Measurements from ENCODE around the gene PKD1L1.
"Not testable (repeated sequence)": the region's sequence is repeated elsewhere in the genome, so short reads cannot be mapped to it uniquely, and the experiment has no call there.

PKD1L1 gene

DNA sequence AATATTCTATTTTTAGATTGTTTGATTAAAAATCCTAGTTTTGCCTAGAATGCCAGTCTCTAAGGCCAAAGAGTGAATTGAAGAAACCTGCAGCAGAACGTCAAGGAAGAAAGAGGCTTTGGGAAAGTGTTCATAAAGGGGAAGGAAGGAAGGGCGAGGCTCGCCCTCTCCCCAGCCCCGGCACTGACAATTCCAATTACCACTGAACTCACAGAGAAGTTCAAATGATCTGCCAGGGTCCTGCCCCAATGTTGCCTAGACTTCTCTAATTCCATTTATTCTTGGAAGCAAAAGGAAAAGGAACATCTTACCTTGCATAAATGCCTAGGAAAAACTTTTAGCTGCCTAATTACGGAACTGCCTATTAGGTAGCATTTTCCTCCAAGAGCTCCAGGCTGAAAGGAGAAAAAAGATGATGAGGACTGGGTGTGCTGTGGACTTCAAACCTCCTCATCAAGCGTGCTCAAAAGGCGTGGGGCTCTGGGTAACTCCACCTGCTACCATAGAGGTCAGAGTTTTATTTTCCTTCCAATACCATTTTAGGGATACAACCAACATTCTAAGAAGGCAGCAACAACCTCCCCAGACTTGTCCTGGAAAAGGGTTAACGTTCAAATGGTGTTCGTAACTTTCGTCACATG lies 134.5 kb downstream of the PKD1L1 start:
- FAIRE-seq, result no peak

- FAIRE-seq, result no peak
Measured at GRCh38 chr7:47812429-47813136, 135.7 kb downstream of the PKD1L1 start.

DNA sequence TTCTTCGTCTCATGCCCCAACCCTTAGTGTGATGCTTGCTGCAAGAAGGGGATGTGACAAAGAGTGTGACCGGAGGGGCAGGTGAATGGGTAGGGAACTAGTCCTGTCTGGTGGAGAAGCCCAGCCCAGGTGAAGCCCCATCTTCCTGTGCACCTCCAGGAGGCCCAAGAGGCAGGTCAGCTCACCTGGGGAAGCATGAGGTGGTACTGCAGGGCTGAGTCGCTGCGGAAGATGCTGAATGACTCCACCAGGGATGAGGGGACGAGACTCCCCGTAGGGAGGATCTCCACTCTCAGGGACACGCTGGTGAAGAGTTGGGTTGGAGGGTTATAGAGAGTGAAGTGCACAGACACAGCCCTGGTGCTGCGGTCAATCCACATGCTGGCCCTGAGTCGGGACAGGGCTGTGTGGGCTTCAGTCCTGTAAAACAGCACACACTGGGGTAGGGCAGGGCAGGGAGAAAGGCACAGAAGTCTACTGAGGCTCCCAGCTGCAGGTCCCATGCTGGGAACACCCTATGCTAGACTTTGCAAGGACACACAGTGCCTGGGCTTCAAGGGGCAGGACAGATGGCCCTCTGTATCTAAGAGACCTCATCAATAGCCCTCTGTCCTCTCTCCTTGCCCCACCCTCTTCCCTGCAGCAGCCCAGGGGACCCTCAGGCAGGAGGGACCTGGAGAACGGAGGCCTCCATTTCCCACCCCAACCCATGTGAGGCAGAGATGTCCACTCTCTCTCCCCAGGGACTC lies 136.5 kb downstream of the PKD1L1 start:
- FAIRE-seq, result no peak

- no peak for FAIRE-seq
Measured at GRCh38 chr7:47809387-47809786, 138.9 kb downstream of the PKD1L1 start.

DNA sequence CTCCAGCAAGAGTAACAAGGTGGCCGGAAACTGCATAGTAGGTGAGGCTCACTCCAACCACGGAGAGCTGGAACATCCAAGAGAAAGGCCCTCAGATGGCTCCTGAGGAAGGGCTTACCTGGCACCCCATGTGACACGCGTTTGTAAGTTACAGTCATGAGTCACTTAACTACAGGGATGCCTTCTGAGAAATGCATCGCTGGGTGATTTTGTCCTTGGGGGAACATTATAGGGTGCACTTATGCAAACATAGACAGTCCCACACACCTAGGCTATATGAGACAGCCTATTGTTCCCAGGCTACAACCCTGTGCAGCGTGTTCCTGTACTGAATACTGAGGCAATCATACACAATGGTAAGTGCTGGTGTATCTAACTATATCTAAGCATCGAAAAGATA lies 139.9 kb downstream of the PKD1L1 start:
- no peak for FAIRE-seq

DNA sequence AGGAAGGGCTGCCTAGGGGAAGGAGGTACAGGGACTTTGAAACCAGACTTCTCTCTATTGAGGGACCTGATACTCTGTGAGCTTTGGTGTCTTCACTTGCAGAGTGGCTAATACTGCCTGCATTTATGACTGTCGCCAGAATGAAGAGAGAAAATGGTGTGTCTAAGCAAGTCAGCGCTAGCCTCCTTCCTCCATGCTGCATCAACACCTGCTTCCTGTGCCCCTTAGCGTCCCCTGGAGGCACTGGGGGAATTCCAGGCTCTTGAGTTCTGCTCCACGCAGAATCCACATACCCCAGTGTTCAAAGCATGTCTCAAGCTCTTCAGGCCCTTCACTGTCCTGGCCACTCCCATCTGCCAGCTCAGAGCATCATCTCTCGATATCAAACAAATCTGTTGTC lies 140.5 kb downstream of the PKD1L1 start:
- FAIRE-seq, result no peak

GRCh38 chr7:47807126-47807525 lies 141.1 kb downstream of the PKD1L1 start:
- FAIRE-seq, result no peak

- no peak for FAIRE-seq
Measured at GRCh38 chr7:47806701-47807103, 141.6 kb downstream of the PKD1L1 start.

DNA sequence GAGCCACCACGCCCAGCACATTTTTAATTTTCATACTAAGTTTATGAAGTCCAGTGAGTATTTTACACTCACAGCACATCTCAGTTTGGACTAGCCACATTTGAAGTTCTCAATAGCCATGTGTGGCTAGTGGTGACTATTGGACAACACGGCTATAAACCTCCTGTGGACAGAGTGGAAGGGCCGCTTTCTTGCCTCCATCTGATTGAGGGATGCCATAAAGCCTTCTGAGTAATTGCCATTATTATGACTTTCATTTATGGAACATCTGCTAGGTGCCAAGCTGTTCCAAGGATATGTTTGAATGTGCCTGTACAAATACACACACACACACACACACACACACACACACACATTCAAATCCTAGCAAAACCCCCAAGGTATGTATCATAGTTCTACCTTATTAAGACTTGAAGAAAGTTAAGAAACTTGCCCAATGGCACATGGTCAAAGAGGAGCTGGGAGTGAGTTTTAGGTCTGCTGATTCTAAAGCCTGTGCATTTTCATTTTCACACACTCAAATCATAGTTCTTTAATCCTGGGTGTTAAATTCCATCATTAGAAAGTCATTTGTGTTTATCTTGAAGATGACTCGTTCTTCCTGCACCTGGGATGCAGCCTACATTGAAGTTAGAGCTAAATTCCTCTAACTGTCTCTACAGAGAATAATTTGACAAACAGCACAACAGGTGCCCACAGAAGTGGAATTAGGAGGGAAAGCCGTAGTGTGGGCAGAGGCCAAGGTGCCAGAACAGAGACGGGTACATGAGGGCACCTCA lies 143.3 kb downstream of the PKD1L1 start:
- FAIRE-seq, result no peak

DNA sequence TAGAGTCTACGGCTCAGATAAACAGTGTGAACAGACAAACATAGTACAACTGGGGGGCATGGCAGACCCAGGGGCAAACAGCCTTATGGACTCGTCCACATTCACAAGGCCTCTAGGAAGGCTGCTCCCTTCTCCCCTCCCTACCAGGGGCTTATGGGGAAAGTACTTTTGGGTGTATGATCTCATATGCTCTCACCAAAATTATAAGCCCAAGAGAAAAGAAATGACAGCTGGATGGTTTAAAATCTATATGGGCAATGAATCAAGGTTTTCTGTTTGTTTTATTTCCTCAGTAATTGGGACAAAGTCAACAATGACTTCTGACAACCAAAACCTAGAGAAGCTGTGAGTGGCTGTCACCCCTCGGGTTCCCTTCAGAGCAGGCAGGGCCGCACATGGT lies 144.4 kb downstream of the PKD1L1 start:
- no peak for FAIRE-seq

- no peak for FAIRE-seq
Measured at GRCh38 chr7:47803025-47803424, 145.2 kb downstream of the PKD1L1 start.

GRCh38 chr7:47801423-47801822 lies 146.8 kb downstream of the PKD1L1 start:
- FAIRE-seq, result no peak

- FAIRE-seq, result no peak
Measured at GRCh38 chr7:47799524-47799923, 148.7 kb downstream of the PKD1L1 start.

- no peak for FAIRE-seq
Measured at GRCh38 chr7:47796347-47796746, 151.9 kb downstream of the PKD1L1 start.

- FAIRE-seq, result no peak
Measured at GRCh38 chr7:47795631-47796030, 152.6 kb downstream of the PKD1L1 start.

DNA sequence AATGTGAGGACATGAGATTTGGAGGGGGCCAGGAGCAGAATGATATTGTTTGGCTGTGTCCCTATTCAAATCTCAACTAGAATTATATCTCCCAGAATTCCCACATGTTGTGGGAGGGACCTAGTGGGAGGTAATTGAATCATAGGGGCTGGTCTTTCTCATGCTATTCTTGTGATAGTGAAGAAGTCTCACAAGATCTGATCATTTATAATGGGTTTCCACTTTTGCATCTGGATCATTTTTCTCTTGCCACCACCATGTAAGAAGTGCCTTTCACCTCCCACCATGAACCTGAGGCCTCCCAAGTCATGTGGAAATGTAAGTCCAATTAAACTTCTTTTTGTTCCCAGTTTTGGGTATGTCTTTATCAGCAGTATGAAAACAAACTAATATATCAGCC lies 153.1 kb downstream of the PKD1L1 start:
- FAIRE-seq, result not testable (repeated sequence)

DNA sequence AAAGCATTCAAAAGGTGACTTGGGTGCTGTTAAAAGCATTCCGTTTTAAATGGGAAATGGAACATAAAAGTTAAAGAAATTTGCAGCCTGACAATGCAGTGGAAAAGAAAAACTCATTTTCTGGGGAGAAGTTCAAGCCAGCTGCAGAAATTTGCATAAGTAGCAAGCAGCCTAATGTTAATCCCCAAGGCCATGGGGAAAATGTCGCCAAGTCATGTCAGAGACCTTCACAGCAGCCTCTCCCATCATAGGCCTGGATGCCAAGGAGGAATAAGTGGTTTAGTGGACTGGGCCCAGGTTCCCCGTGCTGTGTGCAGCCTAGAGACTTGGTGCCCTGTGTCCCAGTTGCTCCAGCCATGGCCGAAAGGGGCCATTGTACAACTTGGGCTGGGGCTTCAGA lies 154.2 kb downstream of the PKD1L1 start:
- FAIRE-seq, result no peak

GRCh38 chr7:47793186-47793585 lies 155.1 kb downstream of the PKD1L1 start:
- not testable (repeated sequence) for FAIRE-seq

GRCh38 chr7:47792521-47793121 lies 155.6 kb downstream of the PKD1L1 start:
- FAIRE-seq, result no peak

- no peak for FAIRE-seq
Measured at GRCh38 chr7:47791682-47792081, 156.6 kb downstream of the PKD1L1 start.

- no peak for FAIRE-seq
Measured at GRCh38 chr7:47788083-47788482, 160.2 kb downstream of the PKD1L1 start.

GRCh38 chr7:47787249-47788069 lies 160.8 kb downstream of the PKD1L1 start:
- no peak for FAIRE-seq

All from colon (tissue), 2 donors.